ENCODE results near the gene FHIP1B.

FHIP1B gene

DNA sequence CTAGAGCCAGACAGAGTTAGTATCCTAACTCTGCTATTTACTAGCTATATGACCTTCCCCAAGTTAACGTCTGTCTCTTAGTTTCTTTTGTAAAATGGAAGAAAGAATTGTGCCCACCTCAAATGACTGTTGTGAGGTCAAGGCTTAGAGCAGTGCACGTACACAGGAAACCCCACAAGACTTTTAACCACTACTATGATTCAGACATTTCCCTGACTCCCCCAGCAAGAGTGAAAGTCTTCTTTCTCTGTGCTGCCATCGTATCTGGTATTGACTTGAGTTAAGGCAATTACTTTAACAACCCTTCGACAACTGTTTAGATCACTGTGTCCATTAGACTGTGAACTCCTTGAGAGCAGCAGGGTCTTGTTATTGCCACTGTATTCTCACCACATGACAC, 38.0 kb downstream of the FHIP1B start:
- H3K4me3 ChIP-seq (ENCODE audit: low read depth, low read length) = no peak overlapping the region
- no peak for TF ChIP-seq CTCF (IDR thresholded peaks at IDR 0.05; ENCODE audit: borderline replicate concordance, insufficient read depth, low read depth, low read length)

DNA sequence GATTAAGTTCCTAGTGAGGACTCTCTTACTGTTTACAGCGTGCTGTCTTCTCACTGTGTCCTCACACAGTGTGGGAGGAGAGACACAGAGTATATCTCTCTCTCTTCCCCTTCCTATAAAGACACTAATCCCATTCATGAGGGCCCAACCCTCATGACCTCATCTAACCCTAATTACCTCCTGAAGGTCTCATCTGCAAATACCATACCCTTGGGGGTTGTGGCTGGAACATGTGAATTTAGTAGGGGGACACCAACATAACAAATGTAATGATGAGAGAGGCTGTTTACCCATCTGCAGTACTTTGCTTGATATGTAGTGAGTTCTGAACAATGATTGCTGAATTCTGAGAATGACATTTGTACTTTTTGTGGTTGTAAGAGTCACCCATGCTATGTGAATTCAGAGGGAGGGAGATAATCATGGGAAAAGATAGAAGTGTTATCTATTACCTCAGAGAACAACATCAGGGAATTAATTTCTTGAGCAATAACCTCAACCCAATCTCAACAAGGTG, 40.3 kb downstream of the FHIP1B start:
- no peak overlapping the region for H3K4me3 ChIP-seq (ENCODE audit: low read depth, low read length)
- TF ChIP-seq CTCF (IDR thresholded peaks at IDR 0.05; ENCODE audit: borderline replicate concordance, insufficient read depth, low read depth, low read length) = no peak

DNA sequence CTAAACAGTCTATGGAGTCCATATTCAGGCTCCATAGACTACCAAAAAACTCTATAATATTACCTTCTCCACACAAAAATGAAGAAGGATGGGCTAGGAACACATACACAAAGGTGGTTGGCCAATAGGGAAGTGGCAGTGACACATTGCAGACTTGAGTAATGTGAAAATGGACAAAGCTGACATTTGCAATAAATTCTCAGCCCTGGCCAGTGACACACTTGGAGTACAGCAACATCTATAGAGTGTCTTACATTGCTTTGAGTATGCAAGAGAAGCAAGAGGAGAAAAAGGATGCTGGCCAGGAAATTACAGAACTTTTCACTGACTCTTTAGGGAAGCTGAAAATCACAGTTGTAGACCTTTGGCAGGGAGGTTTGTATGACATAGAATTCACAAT, 42.7 kb downstream of the FHIP1B start:
- no peak for TF ChIP-seq CTCF (IDR thresholded peaks at IDR 0.05; ENCODE audit: borderline replicate concordance, insufficient read depth, low read depth, low read length)

DNA sequence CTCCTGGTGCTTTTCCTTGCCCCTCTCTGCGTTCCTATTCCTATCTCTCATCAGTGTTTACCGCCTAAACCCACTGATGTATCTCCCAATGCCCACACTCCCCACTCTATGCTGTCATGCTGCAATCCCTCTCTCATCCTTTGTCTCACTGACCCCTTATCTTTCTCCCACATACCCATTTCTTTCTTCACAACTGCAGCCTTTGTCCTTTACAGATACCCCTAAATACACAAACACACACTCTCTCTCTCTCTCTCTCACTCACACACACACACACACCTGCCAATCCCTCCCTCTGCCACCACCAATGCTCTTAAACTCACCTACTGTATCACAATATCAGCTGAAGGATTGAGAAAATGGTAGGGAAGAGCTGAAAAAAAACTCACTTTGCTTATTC, 59.0 kb downstream of the FHIP1B start:
- H3K4me3 ChIP-seq (ENCODE audit: low read depth, low read length) = no peak overlapping the region
- no peak for TF ChIP-seq CTCF (IDR thresholded peaks at IDR 0.05; ENCODE audit: borderline replicate concordance, insufficient read depth, low read depth, low read length)

More for the DNA sequence above, 42.7 kb downstream of the FHIP1B start:
- no peak overlapping the region for H3K4me3 ChIP-seq (ENCODE audit: low read depth, low read length)

- no peak within 1 kb of the TSS for H3K4me3 ChIP-seq (ENCODE audit: low read depth, low read length)
- no peak for TF ChIP-seq CTCF (IDR thresholded peaks at IDR 0.05; ENCODE audit: borderline replicate concordance, insufficient read depth, low read depth, low read length)
Observed at GRCh38 chr11:6170226-6170625, 64.2 kb downstream of the FHIP1B start, which contains the start of gene OR52B2. OR52B2 (minus strand) TSS chr11:6170326; CDS start chr11:6170326, 0 bp downstream.
